Osteoblast (primary cell): ENCODE measurements around the gene CLNK. TPM values are rescaled to one million over a fixed set of nuclear protein-coding genes. Genes with fewer than 3 reads are reported as not detected.

Source experiments
- DNase-seq: peaks from one replicate; pipeline ENCODE4 v3.0.0; 2011; ENCODE audit warnings: low spot score, mixed read lengths; ENCODE audit not compliant: insufficient read length; ENCODE audit errors: missing footprints
- H2AFZ ChIP-seq: 2 replicates; pipeline ENCODE4 v1.6.0; 2011; ENCODE audit warnings: mild to moderate bottlenecking, low read length
- H3K27ac ChIP-seq: 2 replicates; pipeline ENCODE4 v1.5.1; 2011; ENCODE audit warnings: mild to moderate bottlenecking, low read depth, low read length, moderate library complexity
- H3K27me3 ChIP-seq: 2 replicates; pipeline ENCODE4 v1.6.0; 2012; ENCODE audit warnings: mild to moderate bottlenecking, control low read depth, inconsistent platforms, low read length, moderate library complexity; ENCODE audit not compliant: insufficient read depth
- H3K36me3 ChIP-seq: 2 replicates; pipeline ENCODE4 v1.5.1; 2011; ENCODE audit warnings: mild to moderate bottlenecking, low read length, control low read depth, moderate library complexity; ENCODE audit not compliant: insufficient read depth
- H3K4me1 ChIP-seq: 2 replicates; pipeline ENCODE4 v1.5.1; 2011; ENCODE audit warnings: mild to moderate bottlenecking, low read length, control low read depth, moderate library complexity; ENCODE audit not compliant: insufficient read depth
- H3K4me2 ChIP-seq: 2 replicates; pipeline ENCODE4 v1.6.0; 2011; ENCODE audit warnings: mild to moderate bottlenecking, low read length; ENCODE audit not compliant: insufficient read depth
- H3K4me3 ChIP-seq: fragments of 200-600 bp; sonication (generic); 3 replicates; pipeline ENCODE4 v1.5.1; 2012; ENCODE audit warnings: mild to moderate bottlenecking, low read length, inconsistent platforms; ENCODE audit not compliant: insufficient read depth
- H3K79me2 ChIP-seq: 2 replicates; pipeline ENCODE4 v1.6.0; 2012; ENCODE audit warnings: mild to moderate bottlenecking, low read length, control low read depth, inconsistent platforms; ENCODE audit not compliant: insufficient read depth
- H3K9me3 ChIP-seq: 2 replicates; pipeline ENCODE4 v1.5.1; 2011; ENCODE audit warnings: low read depth, low read length, control low read depth
- H4K20me1 ChIP-seq: 2 replicates; pipeline ENCODE4 v1.6.0; 2012; ENCODE audit warnings: mild to moderate bottlenecking, low read length, control low read depth; ENCODE audit not compliant: insufficient read depth
- CTCF ChIP-seq: IDR thresholded peaks from 2 replicates; pipeline ENCODE4 v1.5.1; 2011; ENCODE audit warnings: mild to moderate bottlenecking, low read depth, low read length, moderate library complexity; ENCODE audit errors: extremely low read depth
- total RNA-seq: library from RNA; depleted of rRNA; stranded (reverse); fragments of >200 nt; gene quantifications from 2 replicates; pipeline ENCODE4 v1.2.3, GENCODE V29; 2012

The CLNK gene
- total RNA-seq, 1 donor = not detected

- H3K36me3 ChIP-seq = peaks cover 18% of the 10 kb centered on the region
- DNase-seq = peak; percentile 92
- peak overlapping the region; percentile 43 for H3K27ac ChIP-seq
- no peaks in the 10 kb centered on the region for H3K4me1 ChIP-seq
- H3K27me3 ChIP-seq = peaks cover 4% of the 10 kb centered on the region
- H4K20me1 ChIP-seq = no peaks in the 10 kb centered on the region
- no peak for TF ChIP-seq CTCF
- peaks cover 34% of the 10 kb centered on the region for H3K79me2 ChIP-seq
- peak overlapping the region; percentile 92 for H2AFZ ChIP-seq
- peak overlapping the region; percentile 80 for H3K4me3 ChIP-seq
- H3K9me3 ChIP-seq = peaks cover 2% of the 10 kb centered on the region
- H3K4me2 ChIP-seq = peak overlapping the region; percentile 86
These were observed 227.8 kb downstream of the CLNK start for GRCh38 chr4:10456595-10457254.

GRCh38 chr4:10456260-10456594, 228.3 kb downstream of the CLNK start:
- Histone ChIP-seq H3K4me2 (peak overlapping the region; percentile 86), H3K36me3 (peaks cover 18% of the 10 kb centered on the region), H4K20me1 (no peaks in the 10 kb centered on the region), H3K9me3 (peaks cover 2% of the 10 kb centered on the region), H3K4me1 (no peaks in the 10 kb centered on the region), H3K27ac (peak overlapping the region; percentile 43), H3K27me3 (no peaks in the 10 kb centered on the region), H3K79me2 (peaks cover 35% of the 10 kb centered on the region), H3K4me3 (peak overlapping the region; percentile 80), H2AFZ (peak overlapping the region; percentile 92)
- TF ChIP-seq CTCF = no peak
- DNase-seq = no peak

GRCh38 chr4:10455133-10455532, 229.4 kb downstream of the CLNK start:
- Histone ChIP-seq H2AFZ (no peak overlapping the region), H3K79me2 (peaks cover 37% of the 10 kb centered on the region), H3K27me3 (no peaks in the 10 kb centered on the region), H3K4me3 (no peak overlapping the region), H4K20me1 (no peaks in the 10 kb centered on the region), H3K36me3 (peaks cover 28% of the 10 kb centered on the region), H3K4me2 (no peak overlapping the region), H3K27ac (no peak overlapping the region), H3K4me1 (no peaks in the 10 kb centered on the region), H3K9me3 (peaks cover 2% of the 10 kb centered on the region)
- no peak for DNase-seq
- no peak for TF ChIP-seq CTCF

- no peak for DNase-seq
- Histone ChIP-seq H3K27me3 (no peaks in the 10 kb centered on the region), H3K4me2 (no peak overlapping the region), H3K9me3 (peaks cover 2% of the 10 kb centered on the region), H3K36me3 (peaks cover 32% of the 10 kb centered on the region), H3K4me3 (no peak overlapping the region), H3K27ac (no peak overlapping the region), H4K20me1 (no peaks in the 10 kb centered on the region), H2AFZ (no peak overlapping the region), H3K4me1 (no peaks in the 10 kb centered on the region), H3K79me2 (peaks cover 37% of the 10 kb centered on the region)
- no peak for TF ChIP-seq CTCF
These were observed 229.8 kb downstream of the CLNK start for GRCh38 chr4:10454726-10455125.
